Keratinocyte (primary cell): Measurements from ENCODE around the gene HES2. TPM values are rescaled to one million over a fixed set of nuclear protein-coding genes. Genes with fewer than 3 reads are reported as not detected.

ENCODE experiments used
- DNase-seq: peaks from one replicate; pipeline ENCODE4 v3.0.0-alpha.2; 2011; ENCODE audit warnings: low read depth, missing footprints, low spot score
- FAIRE-seq: peaks from 2 replicates; lab custom pipeline; 2011; peaks lifted over from hg19 to GRCh38; lab: Jason Lieb, UNC
- H2AFZ ChIP-seq: 2 replicates; pipeline ENCODE4 v1.6.0; 2012; ENCODE audit warnings: low read length, control low read depth, inconsistent platforms; ENCODE audit not compliant: control insufficient read depth
- H3K27ac ChIP-seq: 2 replicates; pipeline ENCODE4 v1.5.1; 2011; ENCODE audit warnings: low read length; ENCODE audit not compliant: control insufficient read depth, insufficient read depth
- H3K27me3 ChIP-seq: 3 replicates; pipeline ENCODE4 v1.6.0; 2011; ENCODE audit warnings: low read length; ENCODE audit not compliant: control insufficient read depth, insufficient read depth; ENCODE audit errors: extremely low read depth
- H3K36me3 ChIP-seq, 2 experiments: 2 replicates in 1 of 2; 3 replicates in 1 of 2; pipeline ENCODE4 v1.5.1; 2011; ENCODE audit warnings: low read length in 2 of 2, mild to moderate bottlenecking in 1 of 2; ENCODE audit not compliant: control insufficient read depth in 2 of 2, insufficient read depth in 2 of 2; ENCODE audit errors: extremely low read depth in 1 of 2
- H3K4me1 ChIP-seq: 3 replicates; pipeline ENCODE4 v1.5.1; 2011; ENCODE audit warnings: low read length; ENCODE audit not compliant: control insufficient read depth, insufficient read depth; ENCODE audit errors: extremely low read depth
- H3K4me2 ChIP-seq: 3 replicates; pipeline ENCODE4 v1.6.0; 2011; ENCODE audit warnings: low read depth, low read length; ENCODE audit not compliant: control insufficient read depth, insufficient read depth; ENCODE audit errors: extremely low read depth
- H3K4me3 ChIP-seq, 3 experiments: fragments of 200-600 bp in 1 of 3; sonication (generic) in 1 of 3; 2 replicates in 2 of 3; 3 replicates in 1 of 3; pipeline ENCODE4 v1.5.1; 2011 to 2016; ENCODE audit warnings: low read length in 3 of 3, mild to moderate bottlenecking in 3 of 3, control low read depth in 2 of 3, inconsistent platforms in 1 of 3, low read depth in 1 of 3, mixed read lengths in 1 of 3, mixed run types in 1 of 3, moderate library complexity in 1 of 3; ENCODE audit not compliant: control insufficient read depth in 2 of 3, insufficient read depth in 2 of 3; ENCODE audit errors: extremely low read depth in 1 of 3
- H3K79me2 ChIP-seq: 2 replicates; pipeline ENCODE4 v1.6.0; 2012; ENCODE audit warnings: low read length; ENCODE audit not compliant: control insufficient read depth, insufficient read depth
- H3K9ac ChIP-seq: 3 replicates; pipeline ENCODE4 v1.6.0; 2011; ENCODE audit warnings: low read length; ENCODE audit not compliant: control insufficient read depth, insufficient read depth; ENCODE audit errors: extremely low read depth
- H3K9me1 ChIP-seq: 3 replicates; pipeline ENCODE4 v1.6.0; 2011; ENCODE audit warnings: low read length; ENCODE audit not compliant: control insufficient read depth, insufficient read depth; ENCODE audit errors: extremely low read depth
- H3K9me3 ChIP-seq: 2 replicates; pipeline ENCODE4 v1.5.1; 2012; ENCODE audit warnings: low read depth, low read length; ENCODE audit not compliant: control insufficient read depth
- H4K20me1 ChIP-seq: 3 replicates; pipeline ENCODE4 v1.6.0; 2011; ENCODE audit warnings: low read length; ENCODE audit not compliant: control insufficient read depth, insufficient read depth; ENCODE audit errors: extremely low read depth
- EZH2 ChIP-seq: IDR thresholded peaks from one replicate; pipeline ENCODE4 v1.6.1; 2012; ENCODE audit warnings: inconsistent platforms, mild to moderate bottlenecking, low read length, moderate library complexity
- dilution Hi-C: fragments of 300-500 bp; cut with MboI; formaldehyde crosslinking; loops from one replicate; pipeline ENCODE4 v1.7.0; 2020; ENCODE audit warnings: low sequenced_read_pairs; ENCODE audit not compliant: extremely low pct_ligation_motif_present
- polyA plus RNA-seq, 5 experiments: library from polyadenylated mRNA; depleted of rRNA in 3 of 5; stranded (reverse) in 3 of 5; stranded (forward) in 1 of 5; unstranded in 1 of 5; fragments of >200 nt; gene quantifications; 1 replicate in 1 of 5; 2 replicates in 3 of 5; 3 replicates in 1 of 5; pipeline versions ENCODE4 v1.2.1 to v1.2.3, GENCODE V29; 2011 to 2012; ENCODE audit warnings: missing spikeins in 2 of 5, low read depth in 1 of 5, low replicate concordance in 1 of 5
- TF ChIP-seq, protein P1 (sequence below), 3 experiments: IDR thresholded peaks in 1 of 3; conservative IDR thresholded peaks in 1 of 3; optimal IDR thresholded peaks in 1 of 3; 2 replicates in 2 of 3; 3 replicates in 1 of 3; pipeline versions ENCODE3 to v1.5.1; 2011; ENCODE audit warnings: low read length in 3 of 3, mild to moderate bottlenecking in 3 of 3, moderate library complexity in 2 of 3, control low read depth in 1 of 3, inconsistent platforms in 1 of 3; ENCODE audit not compliant: insufficient read depth in 2 of 3; ENCODE audit errors: extremely low read depth in 1 of 3

The HES2 gene
- polyA plus RNA-seq, 1 donor (not counting 4 experiments of a cell fraction or from before 2014, with no cell fraction given) = 30.1 TPM

DNA sequence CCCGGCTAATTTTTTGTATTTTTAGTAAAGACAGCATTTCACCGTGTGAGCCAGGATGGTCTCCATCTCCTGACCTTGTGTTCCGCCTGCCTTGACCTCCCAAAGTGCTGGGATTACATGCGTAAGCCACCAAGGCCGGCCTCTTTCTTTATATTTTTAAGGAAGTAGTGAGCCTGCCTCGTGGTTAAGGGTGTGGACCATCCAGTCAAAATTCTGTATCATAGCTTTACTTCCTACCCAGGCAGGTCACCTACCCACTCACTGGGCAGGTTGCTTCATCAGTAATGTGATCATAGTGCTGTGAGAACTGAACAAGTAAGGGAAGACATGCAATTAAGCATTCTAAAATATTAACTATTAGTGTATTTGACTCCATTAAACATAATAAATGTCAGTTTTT, 18.0 kb downstream of the HES2 start:
- no peaks in the 10 kb centered on the region for H4K20me1 ChIP-seq
- no peak overlapping the region for H2AFZ ChIP-seq
- no peak overlapping the region for H3K4me3 ChIP-seq
- no peaks in the 10 kb centered on the region for H3K27me3 ChIP-seq
- no peaks in the 10 kb centered on the region for H3K4me1 ChIP-seq
- dilution Hi-C loops = no loop called here
- DNase-seq (no peak), FAIRE-seq (no peak)
- no peaks in the 10 kb centered on the region for H3K9me3 ChIP-seq
- TF ChIP-seq EZH2 = no peak
- TF ChIP-seq, protein P1, sequence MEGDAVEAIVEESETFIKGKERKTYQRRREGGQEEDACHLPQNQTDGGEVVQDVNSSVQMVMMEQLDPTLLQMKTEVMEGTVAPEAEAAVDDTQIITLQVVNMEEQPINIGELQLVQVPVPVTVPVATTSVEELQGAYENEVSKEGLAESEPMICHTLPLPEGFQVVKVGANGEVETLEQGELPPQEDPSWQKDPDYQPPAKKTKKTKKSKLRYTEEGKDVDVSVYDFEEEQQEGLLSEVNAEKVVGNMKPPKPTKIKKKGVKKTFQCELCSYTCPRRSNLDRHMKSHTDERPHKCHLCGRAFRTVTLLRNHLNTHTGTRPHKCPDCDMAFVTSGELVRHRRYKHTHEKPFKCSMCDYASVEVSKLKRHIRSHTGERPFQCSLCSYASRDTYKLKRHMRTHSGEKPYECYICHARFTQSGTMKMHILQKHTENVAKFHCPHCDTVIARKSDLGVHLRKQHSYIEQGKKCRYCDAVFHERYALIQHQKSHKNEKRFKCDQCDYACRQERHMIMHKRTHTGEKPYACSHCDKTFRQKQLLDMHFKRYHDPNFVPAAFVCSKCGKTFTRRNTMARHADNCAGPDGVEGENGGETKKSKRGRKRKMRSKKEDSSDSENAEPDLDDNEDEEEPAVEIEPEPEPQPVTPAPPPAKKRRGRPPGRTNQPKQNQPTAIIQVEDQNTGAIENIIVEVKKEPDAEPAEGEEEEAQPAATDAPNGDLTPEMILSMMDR (optimal IDR thresholded peaks at IDR 0.05 in 1 of 3, IDR thresholded peaks at IDR 0.05 in 1 of 3, conservative IDR thresholded peaks at IDR 0.05 in 1 of 3; ENCODE audit: extremely low read depth in 1 of 3, insufficient read depth in 2 of 3, low read length in 3 of 3) = no peak
- H3K9me1 ChIP-seq = no peaks in the 10 kb centered on the region
- no peak overlapping the region for H3K9ac ChIP-seq
- no peak overlapping the region for H3K27ac ChIP-seq
- no peak overlapping the region for H3K4me2 ChIP-seq
- no peaks in the 10 kb centered on the region for H3K36me3 ChIP-seq
- H3K79me2 ChIP-seq = no peaks in the 10 kb centered on the region

DNA sequence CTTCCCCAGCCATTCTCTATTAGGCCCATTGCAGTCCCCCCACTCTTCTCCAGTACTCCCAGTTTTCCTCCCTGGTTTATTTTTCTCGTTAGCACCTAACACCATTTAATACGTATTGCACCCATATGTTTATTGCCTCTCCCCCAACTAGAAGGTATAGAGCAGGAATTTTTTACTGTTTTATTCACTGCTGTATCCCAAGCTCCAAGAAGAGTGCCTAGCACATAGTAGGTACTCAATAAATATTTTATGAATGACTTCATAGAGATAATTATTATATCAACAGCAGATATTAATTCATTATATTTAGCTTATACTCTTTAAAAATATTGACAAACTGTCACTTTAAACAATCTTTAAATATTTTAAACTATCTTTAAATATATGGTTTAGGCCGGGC, 20.4 kb downstream of the HES2 start:
- Histone ChIP-seq H3K4me1 (peaks cover 2% of the 10 kb centered on the region), H3K27ac (no peak overlapping the region), H4K20me1 (no peaks in the 10 kb centered on the region), H3K9me3 (no peaks in the 10 kb centered on the region), H2AFZ (no peak overlapping the region), H3K27me3 (no peaks in the 10 kb centered on the region), H3K4me2 (no peak overlapping the region), H3K9ac (no peak overlapping the region), H3K79me2 (no peaks in the 10 kb centered on the region), H3K9me1 (no peaks in the 10 kb centered on the region), H3K36me3 (no peaks in the 10 kb centered on the region), H3K4me3 (no peak overlapping the region)
- dilution Hi-C loops = no loop called here
- no peak for DNase-seq
- TF ChIP-seq, protein P1 (optimal IDR thresholded peaks at IDR 0.05 in 1 of 3, IDR thresholded peaks at IDR 0.05 in 1 of 3, conservative IDR thresholded peaks at IDR 0.05 in 1 of 3; ENCODE audit: extremely low read depth in 1 of 3, insufficient read depth in 2 of 3, low read length in 3 of 3) = no peak
- no peak for TF ChIP-seq EZH2
- no peak for FAIRE-seq
